ENCODE data around the gene IFIT1B.
"Not testable (repeated sequence)": the region's sequence is repeated elsewhere in the genome, so short reads cannot be mapped to it uniquely, and the experiment has no call there.

DNA sequence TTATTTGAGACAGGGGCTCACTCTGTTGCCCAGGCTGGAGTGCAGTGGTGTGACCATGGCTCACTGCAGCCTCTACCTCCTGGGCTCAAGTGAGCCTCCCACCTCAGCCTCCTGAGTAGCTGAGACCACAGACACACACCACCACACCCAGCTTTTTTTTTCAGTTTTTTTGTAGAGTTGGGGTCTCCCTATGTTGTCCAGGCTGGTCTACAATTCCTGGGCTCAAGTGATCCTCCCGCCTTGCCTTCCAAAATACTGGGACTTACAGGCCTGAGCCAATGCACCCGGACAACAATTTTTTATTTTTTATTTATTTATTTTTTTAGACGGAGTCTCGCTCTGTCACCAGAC lies 13.3 kb downstream of the IFIT1B start:
- not testable (repeated sequence) for TF ChIP-seq EZH2 (IDR thresholded peaks at IDR 0.05; ENCODE audit: low read length, unreplicated experiment)
- TF ChIP-seq, protein P1, sequence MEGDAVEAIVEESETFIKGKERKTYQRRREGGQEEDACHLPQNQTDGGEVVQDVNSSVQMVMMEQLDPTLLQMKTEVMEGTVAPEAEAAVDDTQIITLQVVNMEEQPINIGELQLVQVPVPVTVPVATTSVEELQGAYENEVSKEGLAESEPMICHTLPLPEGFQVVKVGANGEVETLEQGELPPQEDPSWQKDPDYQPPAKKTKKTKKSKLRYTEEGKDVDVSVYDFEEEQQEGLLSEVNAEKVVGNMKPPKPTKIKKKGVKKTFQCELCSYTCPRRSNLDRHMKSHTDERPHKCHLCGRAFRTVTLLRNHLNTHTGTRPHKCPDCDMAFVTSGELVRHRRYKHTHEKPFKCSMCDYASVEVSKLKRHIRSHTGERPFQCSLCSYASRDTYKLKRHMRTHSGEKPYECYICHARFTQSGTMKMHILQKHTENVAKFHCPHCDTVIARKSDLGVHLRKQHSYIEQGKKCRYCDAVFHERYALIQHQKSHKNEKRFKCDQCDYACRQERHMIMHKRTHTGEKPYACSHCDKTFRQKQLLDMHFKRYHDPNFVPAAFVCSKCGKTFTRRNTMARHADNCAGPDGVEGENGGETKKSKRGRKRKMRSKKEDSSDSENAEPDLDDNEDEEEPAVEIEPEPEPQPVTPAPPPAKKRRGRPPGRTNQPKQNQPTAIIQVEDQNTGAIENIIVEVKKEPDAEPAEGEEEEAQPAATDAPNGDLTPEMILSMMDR (conservative IDR thresholded peaks at IDR 0.05; ENCODE audit: low read depth, low read length), result not testable (repeated sequence)
